SKM-1 treated with dmso at 0.1 percent for 144 hours (cell line): ENCODE data around the gene SLC6A12.
"Not testable (repeated sequence)": the region's sequence is repeated elsewhere in the genome, so short reads cannot be mapped to it uniquely, and the experiment has no call there.

Experiments
- DNase-seq: peaks from one replicate; lab custom pipeline; 2025; ENCODE audit not compliant: unreplicated experiment; lab: John Stamatoyannopoulos, UW

The SLC6A12 gene

DNA sequence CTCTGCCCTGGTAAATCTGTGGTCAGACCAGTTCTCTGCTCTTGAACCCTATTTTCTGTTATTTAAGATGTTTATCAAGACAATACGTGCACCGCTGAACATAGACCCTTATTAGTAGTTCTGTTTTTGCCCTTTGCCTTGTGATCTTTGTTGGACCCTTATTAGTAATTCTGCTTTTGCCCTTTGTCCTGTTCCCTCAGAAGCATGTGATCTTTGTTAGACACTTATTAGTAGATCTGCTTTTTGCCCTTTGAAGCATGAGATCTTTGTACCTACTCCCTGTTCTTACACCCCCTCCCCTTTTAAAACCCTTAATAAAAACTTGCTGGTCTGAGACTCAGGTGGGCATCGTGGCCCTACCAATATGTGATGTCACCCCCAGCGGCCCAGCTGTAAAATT, 22.0 kb upstream of the SLC6A12 start:
- not testable (repeated sequence) for DNase-seq

DNA sequence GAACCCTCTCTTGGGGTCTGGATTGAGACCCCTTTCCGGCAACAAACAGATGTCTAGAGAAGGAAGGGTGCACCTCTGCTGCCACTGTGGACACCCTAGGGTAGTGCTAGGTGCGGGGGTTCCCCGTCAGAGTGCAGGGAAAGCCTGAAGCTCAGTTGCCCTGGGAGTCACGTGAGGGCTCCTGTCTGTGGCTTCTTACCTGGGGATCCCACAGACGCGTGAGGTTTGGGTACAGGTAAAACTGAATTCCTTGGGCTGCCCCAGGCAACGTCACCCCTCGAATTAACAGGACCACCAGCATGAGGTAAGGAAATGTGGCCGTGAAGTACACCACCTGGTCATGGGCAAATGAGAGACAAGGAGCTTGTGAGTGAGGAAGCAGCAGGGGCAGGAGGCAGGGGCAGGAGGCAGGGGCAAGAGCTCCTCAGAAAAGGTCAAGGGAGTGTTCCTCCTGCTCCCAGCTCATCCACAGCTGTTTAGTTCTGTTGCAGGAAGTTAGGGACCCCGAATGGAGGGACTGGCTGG, 21.0 kb upstream of the SLC6A12 start:
- no peak for DNase-seq

DNA sequence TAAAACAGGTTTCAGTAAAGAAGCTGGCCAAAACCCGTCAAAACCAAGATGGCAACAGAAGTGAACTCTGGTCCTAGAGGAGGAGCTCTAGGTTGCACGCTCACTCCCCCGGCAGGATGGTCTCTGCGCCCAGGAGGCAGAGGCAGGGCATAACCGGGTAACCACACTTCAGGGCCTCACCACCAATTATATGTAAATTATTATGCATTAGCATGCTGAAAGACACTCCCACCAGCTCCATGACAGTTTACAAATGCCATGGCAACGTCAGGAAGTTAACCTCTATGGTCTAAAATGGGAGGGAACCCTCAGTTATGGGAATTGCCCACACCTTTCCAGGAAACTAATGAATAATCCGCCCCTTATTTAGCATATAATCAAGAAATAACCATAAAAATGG, 20.1 kb upstream of the SLC6A12 start:
- no peak for DNase-seq

DNA sequence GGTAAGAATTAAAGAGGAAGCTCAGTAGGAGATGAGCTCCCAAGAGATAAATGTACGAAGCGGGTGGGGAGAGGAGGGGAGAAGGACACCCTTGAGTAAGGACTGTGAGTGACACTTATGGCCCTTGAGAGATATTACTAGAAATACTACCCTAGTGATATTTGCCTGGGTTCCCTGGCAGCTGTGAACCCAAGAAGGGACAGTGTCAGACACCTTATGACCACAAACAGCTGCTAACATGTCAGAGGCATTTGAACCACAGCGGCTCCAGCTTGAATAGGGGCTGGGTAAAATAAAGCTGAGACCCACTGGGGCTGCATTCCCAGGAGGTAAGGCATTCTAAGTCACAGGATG, 19.6 kb upstream of the SLC6A12 start:
- DNase-seq, result no peak

DNA sequence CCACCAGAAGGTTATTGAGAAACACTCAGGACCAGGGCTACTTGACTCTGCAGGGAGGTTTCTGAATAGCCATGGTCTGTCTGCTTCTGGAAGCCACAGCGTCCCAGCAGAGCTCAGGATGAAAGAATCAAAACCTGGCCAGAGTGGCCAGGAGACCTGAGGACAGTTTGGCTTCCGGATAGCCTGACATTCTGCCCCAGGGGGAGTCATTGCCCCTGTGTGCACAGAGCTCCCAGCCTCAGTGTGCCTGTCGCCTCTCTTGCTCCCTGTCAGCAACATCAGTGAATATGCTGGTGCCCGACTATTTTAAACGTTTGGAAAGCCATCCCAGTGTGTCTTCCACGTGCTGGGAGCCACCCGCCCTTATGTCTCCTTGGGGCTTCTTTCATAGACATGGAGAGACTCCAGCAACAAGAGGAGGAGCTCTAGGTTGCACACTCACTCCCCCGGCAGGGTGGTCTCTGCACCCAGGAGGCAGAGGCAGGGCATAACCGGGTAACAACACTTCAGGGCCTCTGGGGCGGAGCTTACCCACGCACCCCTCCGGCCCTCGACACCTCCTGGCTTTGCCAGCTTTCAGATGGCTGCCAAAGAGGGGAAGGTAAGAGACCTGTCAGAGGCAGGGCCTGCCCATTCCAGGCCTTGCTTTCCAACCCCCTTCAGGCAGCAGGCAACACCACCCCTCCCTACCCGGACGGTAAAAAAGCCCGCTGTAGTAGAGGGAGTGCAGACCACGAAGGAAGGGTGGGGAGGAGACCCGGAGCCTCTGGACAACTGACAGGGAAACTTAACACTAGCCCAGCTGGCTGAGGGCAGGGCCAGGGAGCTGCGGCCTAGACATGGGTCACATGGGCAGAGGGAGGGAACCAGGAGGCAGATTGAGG, 19.0 kb upstream of the SLC6A12 start:
- DNase-seq, result no peak

DNA sequence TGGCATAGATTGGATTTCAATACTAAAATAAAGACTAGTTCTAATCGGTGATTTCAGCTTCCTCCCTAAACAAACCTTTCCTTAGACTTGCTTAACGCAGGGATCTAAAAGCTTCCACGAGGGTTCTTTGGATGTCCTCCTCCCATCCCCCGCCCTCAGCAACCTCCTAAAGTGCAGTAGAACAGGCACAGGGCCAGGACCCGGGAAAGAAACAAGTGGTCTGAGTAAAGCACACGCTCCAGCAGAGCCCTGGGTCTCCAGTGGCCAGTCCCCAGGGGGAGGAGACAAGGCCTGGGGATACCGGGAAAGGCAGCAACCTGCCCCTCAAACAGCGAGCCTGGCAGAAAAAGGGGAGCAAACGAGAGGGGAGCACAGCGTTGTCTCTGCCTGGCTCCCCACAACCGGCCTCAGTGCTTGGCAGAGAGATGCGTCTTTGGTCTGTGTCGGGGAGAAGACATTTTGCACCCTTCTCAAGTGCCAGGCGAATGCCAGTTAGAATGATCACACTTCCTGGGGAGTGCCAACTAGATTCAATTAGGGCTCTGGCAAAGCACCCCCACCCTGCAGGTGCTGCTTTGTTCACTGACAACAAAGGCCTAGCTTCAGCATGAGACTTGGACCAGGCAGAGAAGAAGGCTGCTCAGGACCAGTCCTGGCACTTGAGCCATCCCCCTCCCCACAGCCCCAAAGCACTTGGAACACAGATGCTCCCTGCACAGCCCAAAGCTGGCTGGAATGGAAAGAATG, 17.1 kb upstream of the SLC6A12 start:
- no peak for DNase-seq

DNA sequence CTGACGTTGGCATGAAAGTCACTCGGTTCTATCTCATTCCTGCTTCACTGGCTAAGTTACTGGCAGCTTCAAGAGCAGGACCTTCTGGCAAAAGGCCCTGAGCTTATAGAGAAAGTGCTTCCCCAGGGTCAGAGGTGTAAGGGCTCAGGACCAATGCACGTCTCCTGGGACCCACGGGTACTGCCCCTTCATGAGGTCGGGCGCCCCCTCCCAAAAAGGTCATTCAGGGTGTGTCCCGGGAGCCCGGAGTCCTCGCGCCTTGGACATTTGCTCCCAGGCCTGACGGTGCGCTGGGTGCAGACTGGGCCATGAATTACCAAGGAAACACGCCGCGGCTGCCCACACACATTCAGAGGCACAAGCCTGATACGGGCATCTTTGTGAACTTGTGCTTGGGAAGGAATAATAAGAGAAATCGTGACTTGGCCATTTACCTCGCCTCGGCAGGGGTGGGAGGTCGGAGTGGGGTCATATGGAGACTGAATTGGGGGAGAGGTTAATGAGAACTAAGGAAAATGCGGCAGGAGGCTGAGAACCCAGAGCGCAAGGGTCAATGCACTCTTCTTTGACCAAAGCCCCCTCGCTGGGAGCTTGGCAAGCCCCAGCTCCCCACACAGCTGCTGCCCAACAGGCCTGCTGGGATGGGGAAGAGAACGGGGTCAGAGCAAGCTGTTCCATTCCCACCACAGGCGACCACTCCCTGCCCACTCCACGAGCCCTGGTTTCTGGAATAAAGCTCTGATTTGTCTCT, 15.7 kb upstream of the SLC6A12 start:
- DNase-seq, result no peak

DNA sequence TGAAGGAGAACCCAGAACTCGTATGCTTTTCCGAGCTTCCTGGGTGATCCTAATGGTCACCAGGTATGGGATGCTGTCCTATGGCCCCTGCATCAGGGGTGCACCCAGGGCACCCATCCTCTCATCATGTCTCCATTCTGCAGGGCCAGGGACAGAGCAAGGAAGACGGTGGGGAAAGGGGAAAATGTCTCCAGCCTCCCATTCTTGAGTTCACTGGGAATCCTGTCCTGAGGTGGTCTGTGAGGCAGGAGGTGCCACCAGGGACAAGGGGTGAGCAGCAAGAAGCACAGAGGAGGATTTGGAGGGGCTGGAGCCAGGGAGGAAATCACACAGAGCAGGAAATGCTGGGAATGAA, 14.9 kb upstream of the SLC6A12 start:
- DNase-seq, result no peak

DNA sequence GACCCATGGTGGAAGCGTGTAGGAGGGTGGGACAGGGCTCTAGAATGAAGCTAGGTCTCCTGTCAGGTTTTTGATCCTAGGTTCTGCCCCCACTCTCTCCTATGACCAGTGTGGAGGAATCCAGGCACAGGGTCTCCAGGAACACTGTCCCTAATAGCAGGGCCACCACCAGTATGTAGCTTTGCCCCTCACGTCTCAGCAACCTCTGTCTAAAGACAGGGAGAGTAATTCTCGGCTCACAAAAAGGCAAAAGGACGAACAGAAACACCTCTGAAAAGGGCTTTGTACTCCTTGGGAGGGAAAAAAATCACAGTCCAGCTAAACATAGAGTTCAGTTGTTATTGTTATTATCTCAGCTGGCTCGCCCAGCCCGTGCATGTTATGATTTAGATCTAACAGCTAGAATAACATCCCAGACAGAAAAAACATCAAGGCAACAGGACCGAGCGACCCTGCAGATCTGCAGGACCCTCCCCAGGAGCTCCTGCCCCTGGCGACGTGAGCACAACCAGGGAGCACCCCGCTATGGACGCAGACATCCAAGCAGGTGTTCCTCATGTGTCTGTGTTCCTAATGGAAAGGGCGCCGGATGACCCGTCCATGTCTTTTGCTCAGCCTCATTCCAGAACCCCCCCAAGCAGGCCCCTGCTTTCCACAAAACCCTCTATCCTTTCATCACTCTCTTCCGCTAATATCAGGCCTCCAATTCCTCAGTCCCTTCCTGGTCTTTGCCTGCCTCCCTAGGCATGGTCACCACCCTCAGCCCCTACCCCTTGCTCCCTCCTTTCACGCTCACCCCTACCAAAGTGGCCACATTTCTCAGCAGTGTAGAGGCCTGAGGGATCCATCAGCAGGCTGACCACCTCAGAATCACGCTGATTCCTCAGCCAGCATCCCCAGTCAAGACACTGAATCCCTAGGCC, 14.2 kb upstream of the SLC6A12 start:
- DNase-seq, result no peak

DNA sequence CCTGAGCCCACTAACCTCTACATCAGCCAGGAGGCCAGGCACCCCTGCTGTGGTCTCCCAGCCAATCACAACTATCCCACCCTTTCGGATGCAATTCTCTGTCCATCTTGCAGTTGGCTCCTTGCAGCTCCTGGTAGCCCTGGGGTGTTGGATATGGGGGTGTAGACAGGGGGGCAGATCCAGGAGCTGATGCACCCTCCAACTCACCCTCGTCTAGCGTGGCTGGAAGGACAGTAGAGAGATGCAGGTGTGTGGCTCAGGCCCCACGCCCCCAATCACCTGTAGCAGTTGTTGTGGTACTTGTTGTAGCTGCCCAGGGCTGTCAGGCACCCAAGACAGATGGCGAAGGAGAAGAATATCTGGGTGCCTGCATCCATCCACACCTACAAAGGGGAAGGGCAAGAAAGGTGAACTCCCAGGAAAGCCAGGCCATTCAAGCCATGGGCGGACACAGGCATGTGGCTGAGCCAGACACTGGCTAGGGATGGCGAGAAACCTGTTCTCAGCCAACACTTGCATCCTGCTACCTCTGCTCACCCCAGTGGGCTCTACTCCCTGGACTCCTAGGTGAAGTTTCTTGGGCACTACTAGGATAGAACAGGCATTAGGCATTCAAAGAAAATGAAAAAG, 13.4 kb upstream of the SLC6A12 start:
- no peak for DNase-seq

DNA sequence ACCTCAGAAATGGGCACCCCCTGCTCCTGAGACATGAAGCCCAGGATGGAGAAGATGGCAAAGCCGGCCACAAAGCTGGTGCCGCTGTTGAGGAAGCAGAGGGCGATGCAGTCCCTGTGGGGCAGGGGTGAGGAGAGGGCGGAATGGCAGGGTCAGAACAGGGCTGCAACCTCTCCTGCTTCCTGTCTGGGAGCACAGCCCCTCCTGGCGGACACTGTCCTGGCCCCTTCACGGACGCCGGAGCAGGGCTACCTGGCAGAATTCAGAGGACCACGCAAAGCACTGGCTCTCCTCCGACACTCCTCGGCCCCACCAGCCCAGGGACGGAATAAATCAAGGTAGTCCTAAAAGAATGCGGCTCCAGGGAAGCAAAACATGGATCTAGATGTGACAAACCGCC, 12.4 kb upstream of the SLC6A12 start:
- DNase-seq, result no peak

DNA sequence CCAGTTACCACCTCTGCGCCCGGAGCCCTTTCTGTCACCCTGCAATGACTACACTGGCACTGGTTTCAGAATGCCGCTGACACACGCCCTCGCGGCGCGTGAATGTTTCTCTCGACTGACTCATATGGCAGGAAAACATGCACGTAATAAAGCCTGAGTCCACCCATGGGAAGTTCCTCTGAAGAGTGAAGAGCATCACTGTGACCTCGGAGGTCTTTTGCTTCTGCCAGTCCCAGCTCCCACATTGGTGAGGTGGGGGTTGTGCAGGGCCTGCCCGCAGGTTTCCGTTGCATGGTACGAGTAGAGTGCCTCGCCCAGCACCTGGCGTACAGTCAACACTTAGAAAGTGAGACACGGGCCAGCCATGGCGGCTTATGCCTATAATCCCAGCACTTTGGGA, 11.1 kb upstream of the SLC6A12 start:
- DNase-seq, result no peak

DNA sequence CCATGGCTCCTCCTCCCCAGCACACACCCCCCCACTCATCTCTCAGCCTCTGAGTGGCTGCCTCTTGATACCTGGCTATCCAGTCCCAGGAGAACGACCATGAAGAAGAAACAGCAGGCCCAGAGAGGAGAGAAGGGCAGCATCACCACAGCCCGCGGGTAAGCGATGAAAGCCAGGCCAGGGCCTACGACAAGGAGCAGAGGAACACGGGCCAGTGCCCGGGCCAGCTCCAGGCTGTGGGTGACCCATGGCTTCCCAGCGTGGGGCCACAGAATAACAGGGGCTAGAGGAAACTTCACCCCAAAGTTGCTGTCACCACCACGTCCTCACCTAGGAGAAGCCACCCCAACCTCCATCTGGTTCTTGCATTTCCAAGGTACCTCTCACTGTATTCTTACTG, 10.4 kb upstream of the SLC6A12 start:
- no peak for DNase-seq

DNA sequence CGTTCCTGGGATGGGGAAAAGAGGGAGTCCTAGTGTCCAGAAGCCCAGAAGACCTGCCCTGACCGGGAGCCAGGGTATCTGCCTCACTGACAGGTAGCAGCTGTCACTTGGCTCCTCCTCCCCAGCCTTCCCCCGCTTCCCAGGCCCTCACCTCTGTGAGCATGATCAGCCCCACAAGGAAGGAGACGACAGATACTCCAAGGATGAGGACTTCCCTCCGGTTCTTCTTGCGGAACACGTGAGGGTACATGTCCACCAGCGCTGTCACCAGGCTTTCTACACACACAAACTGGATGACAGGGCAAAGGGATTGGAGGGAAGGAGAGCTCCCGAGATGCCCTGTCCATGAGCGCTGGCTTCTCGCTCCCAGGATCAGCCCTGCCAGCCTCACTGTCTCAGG, 9.9 kb upstream of the SLC6A12 start:
- no peak for DNase-seq

DNA sequence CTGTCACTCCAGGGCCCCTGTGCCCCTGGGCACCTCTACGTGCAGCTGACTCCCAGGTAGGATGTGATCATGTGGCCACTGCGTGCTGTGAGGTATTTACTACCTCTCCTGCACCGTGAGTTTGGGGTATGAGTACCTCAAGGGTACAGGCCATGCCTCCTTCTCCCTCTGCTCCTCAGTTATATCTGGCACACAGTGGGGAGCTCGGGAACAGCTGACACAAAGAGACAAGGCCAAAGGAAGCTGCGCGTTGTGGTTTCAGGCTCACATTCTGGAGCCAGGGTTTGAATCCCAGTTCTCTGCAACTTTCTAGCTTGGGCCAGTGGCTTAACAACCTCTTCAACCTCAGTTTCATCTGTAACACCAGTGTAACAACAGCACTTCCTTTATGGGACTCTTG, 7.8 kb upstream of the SLC6A12 start:
- DNase-seq, result no peak

DNA sequence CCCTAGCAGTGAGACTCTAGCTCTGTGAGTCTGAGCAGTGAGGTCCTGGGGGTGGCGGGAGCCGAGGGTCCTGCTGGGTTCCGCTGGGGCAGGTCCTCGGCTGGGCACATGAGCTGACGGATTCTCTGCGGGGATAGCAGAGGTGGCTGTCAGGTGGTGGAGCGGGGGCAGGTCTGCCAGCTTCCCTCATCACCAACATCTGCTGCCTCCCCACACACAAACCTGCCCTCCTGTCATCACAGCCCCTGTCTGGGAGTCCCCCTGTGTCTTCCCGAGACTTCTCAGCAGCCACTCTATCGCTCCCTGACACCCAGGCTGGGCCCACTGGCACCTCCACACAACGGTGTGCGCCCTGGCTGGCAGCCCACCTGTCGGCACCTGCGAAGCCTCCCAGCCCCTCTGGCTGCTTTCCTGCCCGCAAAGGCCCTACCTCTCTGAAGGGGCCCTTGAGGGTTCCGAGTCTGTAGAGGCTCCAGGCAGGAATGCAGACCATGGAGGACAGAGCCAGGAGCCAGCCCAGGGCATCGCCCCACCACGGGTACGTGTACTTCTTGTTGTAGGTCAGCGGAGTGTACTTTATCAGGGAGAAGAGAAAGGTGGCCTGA, 7.1 kb upstream of the SLC6A12 start:
- DNase-seq, result no peak

DNA sequence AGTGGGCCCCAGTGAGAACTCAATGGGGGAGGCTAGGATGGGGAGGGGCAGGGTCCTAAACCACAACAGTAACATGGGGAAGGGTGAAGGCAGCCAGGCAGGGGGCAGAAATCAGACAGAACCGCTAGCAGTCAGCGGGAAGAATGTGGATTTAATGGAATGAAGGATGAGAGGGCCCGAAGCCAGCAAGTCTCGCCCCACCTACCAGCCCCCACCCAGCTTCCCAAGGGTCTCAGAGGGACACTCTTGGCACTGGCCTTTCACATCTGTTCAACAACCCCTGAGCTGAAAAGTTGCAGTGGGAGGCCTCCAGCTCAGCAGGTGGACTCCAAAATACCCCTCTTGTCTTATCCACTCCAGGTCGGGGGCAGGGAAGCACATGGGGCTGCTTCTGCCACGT, 6.5 kb upstream of the SLC6A12 start:
- DNase-seq, result no peak

DNA sequence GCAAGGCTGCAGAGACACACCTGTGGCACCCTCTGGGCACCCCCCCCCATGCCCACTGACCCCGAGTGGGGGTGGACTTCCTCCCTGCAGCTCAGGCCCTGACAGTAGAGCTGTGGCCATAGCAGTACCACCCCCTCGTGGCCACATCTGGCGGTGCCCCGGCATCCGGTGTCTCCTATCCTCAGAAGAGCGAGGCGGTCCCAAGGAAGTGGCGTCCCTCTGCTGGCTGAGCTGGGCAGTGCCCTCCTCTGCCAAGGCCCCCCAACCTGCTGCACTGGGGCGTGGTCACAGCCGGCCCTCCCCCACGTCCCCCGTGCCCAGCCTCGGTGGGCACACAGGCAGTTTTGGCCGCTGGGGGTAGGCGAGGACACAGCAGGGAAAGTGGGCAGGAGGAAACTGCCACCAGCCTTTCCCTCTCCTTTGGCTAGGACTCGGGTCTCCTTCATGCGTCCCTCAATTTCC, 6.0 kb upstream of the SLC6A12 start:
- peak; percentile 50 for DNase-seq

DNA sequence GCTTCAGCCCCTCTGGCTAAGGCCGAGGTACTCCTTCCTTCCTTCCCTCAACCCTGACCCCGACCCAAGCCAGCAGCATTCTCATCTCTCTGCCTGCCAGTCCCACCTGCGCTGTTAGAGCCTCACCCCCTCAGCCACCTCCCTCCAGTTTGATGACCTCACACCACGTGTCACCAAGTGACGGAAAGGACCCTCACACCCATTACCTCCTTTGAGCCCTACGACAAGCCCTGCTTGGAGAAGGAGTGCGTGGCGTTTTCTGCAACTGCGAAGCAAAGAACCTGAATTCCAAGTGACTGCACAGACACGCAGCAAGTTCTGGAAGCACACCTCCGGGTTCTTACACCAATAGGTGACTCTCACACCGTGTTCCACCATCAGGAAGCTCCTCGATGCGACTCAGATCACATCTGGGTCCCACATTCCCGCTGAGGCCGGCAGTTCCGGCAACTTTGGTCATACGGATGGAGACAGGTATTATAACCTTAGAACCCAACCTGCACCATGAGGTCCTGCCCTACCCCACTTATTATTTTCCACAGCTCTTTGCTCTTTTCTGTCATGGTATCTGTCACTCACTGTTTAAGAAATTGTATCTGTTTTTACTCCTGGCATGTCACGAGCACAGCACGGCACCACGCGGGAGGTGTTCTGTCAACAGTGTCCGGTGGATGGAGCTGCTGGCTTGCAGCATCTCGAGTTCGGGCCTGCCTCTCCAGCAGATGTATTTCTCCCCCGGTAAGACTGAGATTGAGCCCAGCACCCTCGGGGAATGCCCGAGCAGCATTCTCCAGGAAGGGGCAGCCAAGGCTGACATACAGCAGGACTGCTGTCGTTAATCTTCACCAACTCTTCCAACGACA, 5.0 kb upstream of the SLC6A12 start:
- DNase-seq, result no peak
